Measurements from ENCODE around the gene AQP7.
"Not testable (repeated sequence)": the region's sequence is repeated elsewhere in the genome, so short reads cannot be mapped to it uniquely, and the experiment has no call there.

Gene AQP7

DNA sequence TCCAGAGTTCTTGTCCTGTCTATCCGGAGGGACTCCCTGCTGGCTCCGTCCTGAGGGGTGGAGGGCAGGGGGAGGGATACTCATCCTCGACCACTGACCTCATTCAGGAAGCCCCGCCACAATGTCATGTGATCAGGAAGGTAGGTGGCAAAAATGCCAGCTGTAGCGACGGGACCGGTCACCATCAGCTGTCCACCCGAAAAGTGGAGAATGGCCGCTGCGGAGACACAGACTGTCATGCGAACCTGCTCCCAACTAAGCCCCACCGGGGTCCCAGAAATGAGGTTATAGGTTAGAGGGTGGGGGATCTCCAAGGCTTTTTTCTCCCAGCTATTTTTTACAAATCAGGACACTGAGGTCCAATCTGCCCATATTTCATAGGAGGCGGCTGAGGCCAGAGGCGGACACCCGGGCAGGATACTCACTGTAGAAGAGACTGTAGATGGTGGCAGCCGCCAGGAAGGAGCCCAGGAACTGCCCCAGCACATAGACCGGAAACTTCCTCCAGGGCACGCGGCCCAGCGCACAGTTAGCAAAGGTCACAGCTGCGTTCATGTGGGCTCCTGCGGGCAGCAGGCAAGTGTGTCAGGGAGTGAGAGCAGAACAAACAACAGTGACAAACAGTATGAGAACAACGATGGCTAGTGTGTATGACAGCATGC is 16.3 kb downstream of the AQP7 start:
- H3K4me3 ChIP-seq (ENCODE audit: low read depth in 1 of 2, low read length in 2 of 2); H3K4me1 ChIP-seq (ENCODE audit: control insufficient read depth in 1 of 2, insufficient read depth in 2 of 2, low read length in 2 of 2); H3K9ac ChIP-seq (ENCODE audit: low read depth in 1 of 2, low read length in 2 of 2); H3K36me3 ChIP-seq (ENCODE audit: control insufficient read depth in 1 of 2, insufficient read depth in 2 of 2, low read length in 2 of 2); H3K9me3 ChIP-seq (ENCODE audit: control insufficient read depth in 1 of 2, low read length in 2 of 2); H3K27me3 ChIP-seq (ENCODE audit: control insufficient read depth in 1 of 2, insufficient read depth in 2 of 2, low read length in 2 of 2); H3K27ac ChIP-seq (ENCODE audit: low read depth, low read length): not testable (repeated sequence)

DNA sequence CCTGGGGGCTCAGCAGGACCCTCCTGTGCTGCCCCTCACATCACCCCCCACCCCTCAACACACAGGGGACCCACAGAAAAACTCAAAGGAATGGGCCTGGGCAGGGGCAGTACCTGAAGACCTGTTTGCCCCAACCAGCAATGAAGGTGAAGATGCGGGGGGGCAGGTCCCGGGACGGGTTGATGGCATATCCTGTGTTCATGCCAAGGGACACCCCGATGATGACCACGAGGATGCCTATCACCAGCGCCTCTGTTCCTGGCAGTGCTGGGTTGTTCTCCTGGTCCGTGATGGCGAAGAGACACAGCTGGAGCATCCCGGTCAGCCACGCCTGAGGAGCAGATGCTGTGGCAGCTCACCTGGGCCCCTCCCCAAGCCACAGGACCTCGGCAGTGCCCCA is 16.8 kb downstream of the AQP7 start:
- not testable (repeated sequence) for H3K27me3 ChIP-seq (ENCODE audit: control insufficient read depth in 1 of 2, insufficient read depth in 2 of 2, low read length in 2 of 2); H3K4me1 ChIP-seq (ENCODE audit: control insufficient read depth in 1 of 2, insufficient read depth in 2 of 2, low read length in 2 of 2); H3K4me3 ChIP-seq (ENCODE audit: low read depth in 1 of 2, low read length in 2 of 2); H3K27ac ChIP-seq (ENCODE audit: low read depth, low read length); H3K9ac ChIP-seq (ENCODE audit: low read depth in 1 of 2, low read length in 2 of 2); H3K9me3 ChIP-seq (ENCODE audit: control insufficient read depth in 1 of 2, low read length in 2 of 2); H3K36me3 ChIP-seq (ENCODE audit: control insufficient read depth in 1 of 2, insufficient read depth in 2 of 2, low read length in 2 of 2)

DNA sequence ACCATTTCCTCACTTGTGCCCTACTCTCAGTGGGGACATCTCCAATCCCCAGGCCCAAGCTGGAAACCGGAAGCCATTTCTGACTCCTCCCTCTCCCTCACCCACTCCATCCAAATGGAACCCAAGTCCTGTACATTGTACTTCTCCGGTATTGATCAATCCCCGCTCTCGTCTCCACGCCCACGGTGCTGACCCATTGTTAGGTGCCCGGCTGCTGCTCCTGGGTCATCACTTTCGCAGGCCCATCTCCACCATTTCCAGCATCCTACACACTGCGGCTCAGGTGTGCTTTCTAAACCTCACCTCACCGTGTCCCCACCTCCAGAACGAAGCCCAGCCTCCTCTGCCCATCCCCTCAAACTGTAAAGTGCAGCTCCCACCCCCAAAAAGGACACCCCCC is 19.0 kb downstream of the AQP7 start:
- not testable (repeated sequence) for H3K4me1 ChIP-seq (ENCODE audit: control insufficient read depth in 1 of 2, insufficient read depth in 2 of 2, low read length in 2 of 2); H3K9ac ChIP-seq (ENCODE audit: low read depth in 1 of 2, low read length in 2 of 2); H3K27me3 ChIP-seq (ENCODE audit: control insufficient read depth in 1 of 2, insufficient read depth in 2 of 2, low read length in 2 of 2); H3K27ac ChIP-seq (ENCODE audit: low read depth, low read length); H3K4me3 ChIP-seq (ENCODE audit: low read depth in 1 of 2, low read length in 2 of 2); H3K9me3 ChIP-seq (ENCODE audit: control insufficient read depth in 1 of 2, low read length in 2 of 2); H3K36me3 ChIP-seq (ENCODE audit: control insufficient read depth in 1 of 2, insufficient read depth in 2 of 2, low read length in 2 of 2)

DNA sequence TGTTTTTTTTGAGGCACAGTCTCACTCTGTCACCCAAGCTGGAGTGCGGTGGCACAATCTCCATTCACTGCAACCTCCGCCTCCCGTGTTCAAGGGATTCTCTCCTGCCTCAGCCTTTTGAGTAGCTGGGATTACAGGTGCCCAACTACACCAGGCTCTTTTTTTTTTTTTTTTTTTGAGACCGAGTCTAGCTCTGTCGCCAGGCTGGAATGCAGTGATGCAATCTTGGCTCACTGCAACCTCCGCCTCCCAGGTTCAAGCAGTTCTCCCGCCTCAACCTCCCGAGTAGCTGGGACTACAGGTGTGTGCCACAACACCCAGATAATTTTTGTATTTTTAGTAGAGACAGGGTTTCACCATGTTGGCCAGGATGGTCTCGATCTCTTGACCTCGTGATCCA is 20.0 kb downstream of the AQP7 start:
- H3K36me3 ChIP-seq (ENCODE audit: control insufficient read depth in 1 of 2, insufficient read depth in 2 of 2, low read length in 2 of 2); H3K9me3 ChIP-seq (ENCODE audit: control insufficient read depth in 1 of 2, low read length in 2 of 2); H3K9ac ChIP-seq (ENCODE audit: low read depth in 1 of 2, low read length in 2 of 2); H3K4me3 ChIP-seq (ENCODE audit: low read depth in 1 of 2, low read length in 2 of 2); H3K27ac ChIP-seq (ENCODE audit: low read depth, low read length); H3K4me1 ChIP-seq (ENCODE audit: control insufficient read depth in 1 of 2, insufficient read depth in 2 of 2, low read length in 2 of 2); H3K27me3 ChIP-seq (ENCODE audit: control insufficient read depth in 1 of 2, insufficient read depth in 2 of 2, low read length in 2 of 2): not testable (repeated sequence)

DNA sequence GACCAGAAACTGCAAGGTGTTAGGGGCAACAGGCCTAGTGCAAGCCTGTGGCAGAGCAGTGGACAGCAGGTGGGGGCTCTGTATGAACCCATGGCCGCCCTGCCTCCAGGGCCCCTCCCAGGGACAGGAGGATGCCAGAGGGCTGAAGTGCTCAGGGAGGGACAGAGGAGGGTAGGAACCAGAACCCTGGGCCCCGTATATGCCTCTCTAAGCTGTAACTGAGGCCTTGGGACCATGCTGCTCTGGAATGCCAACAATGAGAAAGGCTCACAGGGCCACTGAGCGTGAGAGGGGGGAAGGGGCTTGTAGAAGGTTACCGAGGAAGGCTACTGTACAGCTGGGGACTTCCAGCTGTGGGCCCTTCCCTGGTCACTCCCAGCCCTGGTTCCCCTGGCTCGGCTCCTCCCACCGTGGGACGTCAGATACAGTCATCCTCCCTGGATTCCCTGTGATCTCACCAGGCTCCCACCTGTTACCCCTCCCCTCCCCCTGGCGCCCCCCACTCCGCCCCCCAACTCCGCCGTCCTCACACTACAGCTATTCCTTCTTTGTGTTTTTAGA is 21.1 kb downstream of the AQP7 start:
- no peak overlapping the region for H3K4me3 ChIP-seq (ENCODE audit: low read depth in 1 of 2, low read length in 2 of 2)
- no peak overlapping the region for H3K9ac ChIP-seq (ENCODE audit: low read depth in 1 of 2, low read length in 2 of 2)
- H3K36me3 ChIP-seq (ENCODE audit: control insufficient read depth in 1 of 2, insufficient read depth in 2 of 2, low read length in 2 of 2) = no peaks in the 10 kb centered on the region
- H3K9me3 ChIP-seq (ENCODE audit: control insufficient read depth in 1 of 2, low read length in 2 of 2) = no peaks in the 10 kb centered on the region
- H3K27ac ChIP-seq (ENCODE audit: low read depth, low read length) = no peak overlapping the region
- H3K27me3 ChIP-seq (ENCODE audit: control insufficient read depth in 1 of 2, insufficient read depth in 2 of 2, low read length in 2 of 2) = no peaks in the 10 kb centered on the region
- no peaks in the 10 kb centered on the region for H3K4me1 ChIP-seq (ENCODE audit: control insufficient read depth in 1 of 2, insufficient read depth in 2 of 2, low read length in 2 of 2)

DNA sequence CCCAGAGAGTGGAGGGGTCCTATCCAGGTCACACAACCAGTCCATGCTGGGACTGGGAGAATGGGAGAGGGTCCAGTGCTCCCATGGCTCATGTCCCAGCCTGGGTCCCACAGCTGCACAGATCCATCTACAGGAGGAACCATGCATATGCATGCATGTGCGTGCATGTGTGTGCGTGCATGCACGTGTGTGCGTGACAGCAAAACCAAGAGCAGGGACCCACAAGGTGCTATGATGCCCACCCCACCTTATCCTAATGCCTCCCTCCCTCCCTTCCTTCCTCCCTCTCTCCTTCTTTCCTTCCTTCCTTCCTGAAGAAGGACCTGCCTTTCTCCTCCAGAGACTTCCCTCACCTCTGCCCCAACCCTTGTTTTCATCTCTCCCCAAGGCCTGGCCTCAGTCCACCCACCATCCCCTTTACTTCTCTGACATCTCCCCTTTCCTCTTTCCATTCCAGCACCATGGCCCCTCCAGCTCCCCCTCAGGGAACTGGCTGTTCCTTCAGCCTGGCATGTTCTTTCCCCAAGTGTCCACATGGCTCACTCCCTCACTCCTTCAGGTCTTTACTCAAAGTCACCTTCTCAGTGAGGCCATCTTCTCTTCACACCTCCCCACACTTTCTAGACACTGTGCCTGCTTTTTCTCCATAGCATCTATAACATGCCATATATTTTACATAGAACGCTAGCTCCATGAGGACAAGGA is 21.8 kb downstream of the AQP7 start:
- H3K4me3 ChIP-seq (ENCODE audit: low read depth in 1 of 2, low read length in 2 of 2) = no peak overlapping the region
- H3K27ac ChIP-seq (ENCODE audit: low read depth, low read length) = no peak overlapping the region
- H3K9ac ChIP-seq (ENCODE audit: low read depth in 1 of 2, low read length in 2 of 2) = no peak overlapping the region

DNA sequence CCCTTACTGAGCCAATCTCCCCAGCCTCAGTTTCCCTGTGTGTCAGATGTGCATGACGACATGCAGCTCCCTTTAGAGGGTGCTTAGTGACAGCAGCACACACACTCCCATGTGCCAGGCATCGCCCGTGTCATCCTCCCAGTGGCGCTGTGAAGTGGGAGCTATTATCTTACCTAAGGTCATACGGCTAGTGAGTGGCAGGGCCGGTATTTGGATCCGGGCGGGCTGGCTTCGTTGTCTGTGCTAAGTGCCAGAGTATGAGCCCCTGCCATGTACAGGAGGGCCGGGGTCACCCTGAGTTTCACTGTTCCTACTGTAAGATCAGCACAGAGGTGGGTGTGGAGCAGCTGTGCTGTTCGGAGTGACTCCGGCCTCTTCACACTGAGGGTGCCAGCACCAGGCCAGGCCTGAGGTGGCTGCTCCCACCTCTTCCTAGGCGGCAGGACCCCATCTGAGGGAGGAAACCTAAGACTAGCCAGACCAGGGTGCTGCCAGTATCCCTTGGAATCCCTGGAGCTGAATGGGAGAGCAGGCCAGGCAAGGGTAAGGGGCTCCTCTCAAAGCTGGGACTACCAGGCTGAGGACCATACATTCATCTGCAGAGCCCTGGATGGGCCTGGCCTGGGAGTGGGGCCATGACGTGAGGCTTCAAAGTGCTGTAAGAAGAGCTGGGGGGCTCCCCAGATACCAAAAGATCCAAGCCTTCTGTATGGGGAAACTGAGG is 22.5 kb downstream of the AQP7 start:
- no peaks in the 10 kb centered on the region for H3K36me3 ChIP-seq (ENCODE audit: control insufficient read depth in 1 of 2, insufficient read depth in 2 of 2, low read length in 2 of 2)

More for the DNA sequence above, 21.8 kb downstream of the AQP7 start:
- Histone ChIP-seq H3K9me3 (ENCODE audit: control insufficient read depth in 1 of 2, low read length in 2 of 2) (no peaks in the 10 kb centered on the region), H3K36me3 (ENCODE audit: control insufficient read depth in 1 of 2, insufficient read depth in 2 of 2, low read length in 2 of 2) (no peaks in the 10 kb centered on the region), H3K4me1 (ENCODE audit: control insufficient read depth in 1 of 2, insufficient read depth in 2 of 2, low read length in 2 of 2) (no peaks in the 10 kb centered on the region), H3K27me3 (ENCODE audit: control insufficient read depth in 1 of 2, insufficient read depth in 2 of 2, low read length in 2 of 2) (no peaks in the 10 kb centered on the region)

DNA sequence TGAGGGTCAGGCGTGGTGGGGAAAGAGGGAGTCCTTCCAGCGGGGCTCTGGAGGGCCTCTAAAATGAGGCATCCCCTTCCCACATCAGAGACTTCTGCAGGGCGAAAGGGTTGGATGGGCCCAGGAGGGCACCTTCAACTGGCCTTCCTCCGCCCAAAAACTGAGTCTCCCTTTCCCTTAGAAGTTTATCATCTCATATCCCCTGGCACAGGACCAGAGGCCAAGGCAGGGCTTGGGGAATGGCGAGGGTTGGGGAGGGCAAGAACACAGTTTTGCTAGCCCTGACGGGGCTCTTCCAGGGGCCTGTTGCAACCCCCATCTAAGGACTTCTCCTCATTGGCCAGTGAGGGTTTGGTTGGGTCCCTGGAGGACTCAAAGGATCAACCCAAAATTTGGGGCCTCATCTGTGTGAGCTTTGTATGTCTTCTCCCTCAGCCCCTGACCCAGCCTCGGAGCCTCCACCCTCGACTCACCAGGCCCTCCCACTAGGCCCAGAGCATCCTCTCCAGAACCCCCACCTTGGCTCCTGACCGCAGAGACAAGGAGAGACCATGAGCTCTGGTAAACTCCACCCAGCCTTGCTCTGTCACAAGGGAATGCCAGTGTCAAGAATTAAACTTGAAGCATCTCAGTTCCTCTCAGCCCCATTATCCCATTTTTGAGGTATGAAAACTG is 24.1 kb downstream of the AQP7 start:
- no peak overlapping the region for H3K4me3 ChIP-seq (ENCODE audit: low read depth in 1 of 2, low read length in 2 of 2)
- H3K27me3 ChIP-seq (ENCODE audit: control insufficient read depth in 1 of 2, insufficient read depth in 2 of 2, low read length in 2 of 2) = no peaks in the 10 kb centered on the region
- H3K27ac ChIP-seq (ENCODE audit: low read depth, low read length) = no peak overlapping the region
- H3K9me3 ChIP-seq (ENCODE audit: control insufficient read depth in 1 of 2, low read length in 2 of 2) = no peaks in the 10 kb centered on the region
- no peak overlapping the region for H3K9ac ChIP-seq (ENCODE audit: low read depth in 1 of 2, low read length in 2 of 2)
- peaks cover 0 to 5% of the 10 kb centered on the region in 2 donors for H3K36me3 ChIP-seq (ENCODE audit: control insufficient read depth in 1 of 2, insufficient read depth in 2 of 2, low read length in 2 of 2)
- peaks cover 0 to 4% of the 10 kb centered on the region in 2 donors for H3K4me1 ChIP-seq (ENCODE audit: control insufficient read depth in 1 of 2, insufficient read depth in 2 of 2, low read length in 2 of 2)

More for the DNA sequence above, 22.5 kb downstream of the AQP7 start:
- Histone ChIP-seq H3K27ac (ENCODE audit: low read depth, low read length) (no peak overlapping the region), H3K9me3 (ENCODE audit: control insufficient read depth in 1 of 2, low read length in 2 of 2) (no peaks in the 10 kb centered on the region), H3K9ac (ENCODE audit: low read depth in 1 of 2, low read length in 2 of 2) (no peak overlapping the region), H3K4me3 (ENCODE audit: low read depth in 1 of 2, low read length in 2 of 2) (no peak overlapping the region), H3K27me3 (ENCODE audit: control insufficient read depth in 1 of 2, insufficient read depth in 2 of 2, low read length in 2 of 2) (no peaks in the 10 kb centered on the region), H3K4me1 (ENCODE audit: control insufficient read depth in 1 of 2, insufficient read depth in 2 of 2, low read length in 2 of 2) (peaks cover 0 to 4% of the 10 kb centered on the region in 2 donors)

DNA sequence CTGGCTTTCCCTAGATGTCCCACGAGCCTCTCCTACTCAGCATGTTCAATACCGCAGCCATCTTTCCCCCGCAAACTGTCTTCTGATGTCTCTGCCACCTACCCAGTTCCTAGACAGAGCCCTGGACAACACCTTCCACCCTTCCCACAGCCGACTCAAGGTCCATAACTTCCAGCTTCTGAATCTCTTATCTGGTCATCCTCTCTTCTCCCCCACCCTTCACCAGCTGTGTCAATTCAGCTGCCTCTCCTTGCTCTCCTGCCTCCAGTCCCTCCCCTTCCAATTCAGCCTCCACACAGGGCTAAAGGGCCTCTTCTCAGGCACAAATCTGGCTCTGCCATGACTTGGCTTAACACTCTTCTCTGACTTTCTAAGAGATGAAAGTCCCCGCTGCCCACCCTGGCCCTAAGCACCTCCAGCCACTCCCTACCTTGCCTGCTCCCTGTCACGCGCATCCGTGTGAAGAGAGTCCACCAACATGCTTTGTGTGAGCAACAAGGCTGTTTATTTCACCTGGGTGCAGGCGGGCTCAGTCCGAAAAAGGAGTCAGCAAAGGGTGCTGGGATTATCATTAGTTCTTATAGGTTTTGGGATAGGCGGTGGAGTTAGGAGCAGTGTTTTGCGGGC is 25.2 kb downstream of the AQP7 start:
- H3K27ac ChIP-seq (ENCODE audit: low read depth, low read length) = no peak overlapping the region
- no peaks in the 10 kb centered on the region for H3K9me3 ChIP-seq (ENCODE audit: control insufficient read depth in 1 of 2, low read length in 2 of 2)
- no peak overlapping the region for H3K4me3 ChIP-seq (ENCODE audit: low read depth in 1 of 2, low read length in 2 of 2)
- no peak overlapping the region for H3K9ac ChIP-seq (ENCODE audit: low read depth in 1 of 2, low read length in 2 of 2)
- H3K27me3 ChIP-seq (ENCODE audit: control insufficient read depth in 1 of 2, insufficient read depth in 2 of 2, low read length in 2 of 2) = no peaks in the 10 kb centered on the region
- H3K4me1 ChIP-seq (ENCODE audit: control insufficient read depth in 1 of 2, insufficient read depth in 2 of 2, low read length in 2 of 2) = peaks cover 0 to 4% of the 10 kb centered on the region in 2 donors
- peaks cover 0 to 13% of the 10 kb centered on the region in 2 donors for H3K36me3 ChIP-seq (ENCODE audit: control insufficient read depth in 1 of 2, insufficient read depth in 2 of 2, low read length in 2 of 2)
